Ishikawa (cell line): ENCODE data around the gene CER1.

Experiments used
- CEBPB ChIP-seq: IDR thresholded peaks from 2 replicates; pipeline ENCODE4 v1.6.1; 2012
- CREB1 ChIP-seq: IDR thresholded peaks from 2 replicates; pipeline ENCODE4 v1.6.1; 2012; ENCODE audit warnings: low read depth
- EGR1 ChIP-seq: IDR thresholded peaks from 2 replicates; pipeline ENCODE4 v1.6.1; 2012
- EP300 ChIP-seq: IDR thresholded peaks from 2 replicates; pipeline ENCODE4 v1.6.1; 2012; ENCODE audit warnings: borderline replicate concordance
- FOXM1 ChIP-seq: IDR thresholded peaks from 2 replicates; pipeline ENCODE4 v1.6.1; 2012; ENCODE audit warnings: low read depth, borderline replicate concordance
- NFIC ChIP-seq: IDR thresholded peaks from 2 replicates; pipeline ENCODE4 v1.6.1; 2012
- RAD21 ChIP-seq: IDR thresholded peaks from 2 replicates; pipeline ENCODE4 v1.6.1; 2012; ENCODE audit warnings: low read depth
- REST ChIP-seq: IDR thresholded peaks from 2 replicates; pipeline ENCODE4 v1.6.1; 2012; ENCODE audit warnings: low read depth, mild to moderate bottlenecking
- TAF1 ChIP-seq: IDR thresholded peaks from 2 replicates; pipeline ENCODE4 v1.6.1; 2012; ENCODE audit warnings: low read depth, mild to moderate bottlenecking
- TCF12 ChIP-seq: IDR thresholded peaks from 2 replicates; pipeline ENCODE4 v1.6.1; 2012; ENCODE audit warnings: low read depth
- TEAD4 ChIP-seq: IDR thresholded peaks from 2 replicates; pipeline ENCODE4 v1.6.1; 2012
- YY1 ChIP-seq: IDR thresholded peaks from 2 replicates; pipeline ENCODE4 v1.6.1; 2012; ENCODE audit warnings: low read depth
- ZBTB7A ChIP-seq: IDR thresholded peaks from 2 replicates; pipeline ENCODE4 v1.6.1; 2012; ENCODE audit warnings: low read depth
- TF ChIP-seq, protein P1 (sequence below): IDR thresholded peaks from 2 replicates; pipeline ENCODE4 v1.6.1; 2012
- TF ChIP-seq, protein P2 (sequence below): IDR thresholded peaks from 2 replicates; pipeline ENCODE4 v1.6.1; 2012

The CER1 gene

DNA sequence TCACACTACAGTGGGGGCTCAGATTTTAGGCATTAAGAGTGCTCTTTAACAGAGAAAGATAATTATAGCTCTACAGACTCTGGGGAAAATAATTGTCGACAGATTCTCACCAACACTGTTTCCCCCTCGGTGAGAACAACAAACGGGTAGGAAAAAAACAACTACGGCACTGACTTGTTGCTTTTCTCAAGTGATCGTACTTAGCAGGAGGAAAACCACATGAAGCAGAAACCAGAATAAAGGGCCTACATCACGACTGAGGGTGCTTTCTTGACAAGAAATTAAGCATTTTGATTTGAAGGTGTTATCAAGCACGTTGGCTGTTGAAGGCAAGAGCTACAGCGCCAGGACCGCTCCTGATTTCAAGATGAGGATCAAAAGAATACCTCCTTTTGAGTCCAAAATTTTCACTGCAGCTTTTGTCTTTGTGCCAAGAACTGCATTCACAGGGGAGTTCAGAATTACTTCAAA, 27.2 kb upstream of the CER1 start:
- TF ChIP-seq CREB1 = no peak
- no peak for TF ChIP-seq RAD21
- TF ChIP-seq EP300 = no peak
- TF ChIP-seq REST = no peak
- TF ChIP-seq CEBPB = no peak
- TF ChIP-seq YY1 = no peak
- TF ChIP-seq ZBTB7A = no peak
- no peak for TF ChIP-seq EGR1
- no peak for TF ChIP-seq FOXM1
- TF ChIP-seq NFIC = no peak
- TF ChIP-seq TEAD4 = no peak
- TF ChIP-seq TAF1 = no peak
- TF ChIP-seq, protein P1, sequence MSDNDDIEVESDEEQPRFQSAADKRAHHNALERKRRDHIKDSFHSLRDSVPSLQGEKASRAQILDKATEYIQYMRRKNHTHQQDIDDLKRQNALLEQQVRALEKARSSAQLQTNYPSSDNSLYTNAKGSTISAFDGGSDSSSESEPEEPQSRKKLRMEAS = no peak
- TF ChIP-seq, protein P2, sequence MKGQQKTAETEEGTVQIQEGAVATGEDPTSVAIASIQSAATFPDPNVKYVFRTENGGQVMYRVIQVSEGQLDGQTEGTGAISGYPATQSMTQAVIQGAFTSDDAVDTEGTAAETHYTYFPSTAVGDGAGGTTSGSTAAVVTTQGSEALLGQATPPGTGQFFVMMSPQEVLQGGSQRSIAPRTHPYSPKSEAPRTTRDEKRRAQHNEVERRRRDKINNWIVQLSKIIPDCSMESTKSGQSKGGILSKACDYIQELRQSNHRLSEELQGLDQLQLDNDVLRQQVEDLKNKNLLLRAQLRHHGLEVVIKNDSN = no peak
- TF ChIP-seq TCF12 = no peak

DNA sequence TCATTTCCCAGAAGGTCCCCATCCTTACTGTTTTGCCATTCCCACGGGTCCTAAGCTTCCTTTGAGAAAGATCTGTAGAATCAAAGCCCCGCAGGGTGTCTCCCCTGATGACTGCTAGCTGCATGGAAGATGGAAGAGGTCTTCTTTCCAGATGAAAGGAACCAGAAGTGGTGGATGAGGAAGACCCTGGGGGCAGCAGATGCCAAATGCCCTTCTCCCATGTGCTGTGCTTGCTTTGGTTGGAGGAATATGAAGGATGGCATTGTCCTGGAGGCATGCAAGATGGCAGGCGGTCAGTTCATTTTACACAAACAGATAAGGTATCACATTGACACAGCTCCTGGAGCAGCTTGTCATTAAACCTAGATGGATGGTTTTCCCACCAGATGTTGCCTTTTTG, 25.8 kb upstream of the CER1 start:
- TF ChIP-seq TEAD4 = no peak
- TF ChIP-seq EP300 = no peak
- TF ChIP-seq, protein P2 = no peak
- no peak for TF ChIP-seq REST
- TF ChIP-seq, protein P1 = no peak
- no peak for TF ChIP-seq CEBPB
- TF ChIP-seq NFIC = no peak
- TF ChIP-seq EGR1 = no peak
- TF ChIP-seq RAD21 = no peak
- TF ChIP-seq ZBTB7A = no peak
- TF ChIP-seq TCF12 = no peak
- no peak for TF ChIP-seq FOXM1
- no peak for TF ChIP-seq TAF1
- TF ChIP-seq CREB1 = no peak
- TF ChIP-seq YY1 = no peak

GRCh38 chr9:14747111-14747510, 24.6 kb upstream of the CER1 start:
- TF ChIP-seq CREB1 = no peak
- no peak for TF ChIP-seq ZBTB7A

DNA sequence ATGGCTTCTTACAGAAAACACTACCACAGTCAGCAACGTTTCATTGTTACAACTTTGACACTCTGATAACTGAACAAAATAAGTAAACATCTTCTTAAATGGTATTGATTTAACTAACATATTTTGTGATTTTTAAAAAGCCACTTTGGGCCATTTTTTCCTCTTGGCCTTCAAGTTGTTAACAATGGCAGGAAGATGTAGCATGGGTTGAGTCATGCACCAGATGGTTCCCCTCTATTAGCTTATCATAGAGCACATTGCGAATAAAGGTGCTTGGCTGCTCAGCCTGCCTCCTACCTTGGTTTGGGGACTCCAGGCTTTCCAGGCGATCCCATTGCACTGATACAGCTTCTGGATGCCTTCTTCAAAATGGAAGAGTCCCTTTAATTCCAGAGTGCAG, 24.1 kb upstream of the CER1 start:
- TF ChIP-seq, protein P1 = no peak
- TF ChIP-seq EP300 (no peak), ZBTB7A (no peak), TCF12 (no peak), RAD21 (no peak), NFIC (no peak), YY1 (no peak), REST (no peak), FOXM1 (no peak), CREB1 (no peak), CEBPB (no peak), TEAD4 (no peak), TAF1 (no peak)
- TF ChIP-seq, protein P2 = no peak
